Measurements from ENCODE around the gene CHI3L1.

DNA sequence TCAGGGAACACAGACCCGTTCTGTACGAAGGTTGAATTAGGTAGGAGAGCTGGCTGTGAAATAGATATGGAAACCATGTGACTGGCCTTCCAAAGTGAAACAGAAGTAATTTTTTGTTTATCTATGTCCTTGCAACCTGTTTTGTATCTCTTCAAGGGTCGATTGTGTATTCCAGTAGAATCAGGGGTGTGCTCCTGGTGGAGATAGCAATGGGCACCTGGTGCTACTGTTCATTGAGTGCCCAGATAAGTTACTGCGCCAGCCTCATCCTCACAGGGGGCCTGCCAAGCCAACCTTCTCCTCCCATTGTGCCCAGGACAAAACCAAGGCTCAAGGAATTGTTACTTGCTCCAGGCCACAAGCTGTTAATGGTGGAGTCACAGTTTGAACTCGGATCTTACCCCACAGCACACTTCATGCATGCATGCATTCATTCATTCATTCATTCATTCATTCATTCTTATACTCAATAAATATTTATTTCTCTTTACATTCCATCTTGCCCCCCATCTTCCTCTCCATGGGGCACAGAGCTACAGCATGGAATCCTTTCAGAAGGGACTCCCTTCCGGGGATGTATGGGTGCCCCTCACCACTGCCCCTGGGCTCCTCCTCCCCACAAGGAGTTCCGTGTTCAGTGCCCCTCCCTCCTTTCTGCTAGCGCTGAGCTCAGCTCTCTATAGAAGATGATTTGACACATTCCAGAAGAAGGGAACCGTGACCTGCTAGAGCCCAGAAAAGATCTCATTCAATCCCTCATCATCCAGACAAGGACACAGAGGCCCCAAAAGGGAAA, 34.9 kb downstream of the CHI3L1 start:
- TF ChIP-seq, protein P1, sequence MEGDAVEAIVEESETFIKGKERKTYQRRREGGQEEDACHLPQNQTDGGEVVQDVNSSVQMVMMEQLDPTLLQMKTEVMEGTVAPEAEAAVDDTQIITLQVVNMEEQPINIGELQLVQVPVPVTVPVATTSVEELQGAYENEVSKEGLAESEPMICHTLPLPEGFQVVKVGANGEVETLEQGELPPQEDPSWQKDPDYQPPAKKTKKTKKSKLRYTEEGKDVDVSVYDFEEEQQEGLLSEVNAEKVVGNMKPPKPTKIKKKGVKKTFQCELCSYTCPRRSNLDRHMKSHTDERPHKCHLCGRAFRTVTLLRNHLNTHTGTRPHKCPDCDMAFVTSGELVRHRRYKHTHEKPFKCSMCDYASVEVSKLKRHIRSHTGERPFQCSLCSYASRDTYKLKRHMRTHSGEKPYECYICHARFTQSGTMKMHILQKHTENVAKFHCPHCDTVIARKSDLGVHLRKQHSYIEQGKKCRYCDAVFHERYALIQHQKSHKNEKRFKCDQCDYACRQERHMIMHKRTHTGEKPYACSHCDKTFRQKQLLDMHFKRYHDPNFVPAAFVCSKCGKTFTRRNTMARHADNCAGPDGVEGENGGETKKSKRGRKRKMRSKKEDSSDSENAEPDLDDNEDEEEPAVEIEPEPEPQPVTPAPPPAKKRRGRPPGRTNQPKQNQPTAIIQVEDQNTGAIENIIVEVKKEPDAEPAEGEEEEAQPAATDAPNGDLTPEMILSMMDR (IDR thresholded peaks at IDR 0.05) = no peak
- no peak for TF ChIP-seq EP300 (IDR thresholded peaks at IDR 0.05)

All from esophagus muscularis mucosa (tissue), 3 donors.